ENCODE results near the gene ACOXL. TPM values are rescaled to one million over a fixed set of nuclear protein-coding genes. Genes with fewer than 3 reads are reported as not detected.

Gene ACOXL
- total RNA-seq, 3 donors from 2014 or later (not counting 1 experiment from before 2014, with no cell fraction given) = not detected

- Histone ChIP-seq H3K36me3 (ENCODE audit: control insufficient read depth, insufficient read depth, low read length) (no peaks in the 10 kb centered on the region), H3K27me3 (ENCODE audit: control insufficient read depth, insufficient read depth, low read length) (no peaks in the 10 kb centered on the region), H3K4me1 (ENCODE audit: control insufficient read depth, insufficient read depth, low read length) (peaks cover 21% of the 10 kb centered on the region), H3K4me3 (ENCODE audit: low read length) (no peak overlapping the region), H3K9me3 (ENCODE audit: control insufficient read depth, insufficient read depth, low read length) (peaks cover 3% of the 10 kb centered on the region), H3K27ac (ENCODE audit: low read length) (no peak overlapping the region)
- peak overlapping the region; percentile 52 for H3K4me3 Mint-ChIP-seq
- intact Hi-C loops (cut with micrococcal nuclease) = no loop called here
- no peak for TF ChIP-seq CTCF (IDR thresholded peaks at IDR 0.05)
- H3K27me3 Mint-ChIP-seq (ENCODE audit: low read depth in 2 of 2) = peaks cover 10 to 19% of the 10 kb centered on the region in 2 donors
- H3K36me3 Mint-ChIP-seq = no peaks in the 10 kb centered on the region
- ATAC-seq = peak in 2 of 3 donors; percentile 29 to 57
- H3K9me3 Mint-ChIP-seq = peaks cover 0 to 2% of the 10 kb centered on the region in 2 donors
- 45% methylated on average over 17 of the region's 18 CpGs for WGBS (ENCODE audit: insufficient coverage)
- H3K27ac Mint-ChIP-seq = no peak overlapping the region
- H3K4me1 Mint-ChIP-seq = peaks cover 8 to 13% of the 10 kb centered on the region in 2 donors
- peak in 1 of 2 donors; percentile 25 for DNase-seq
Observed at GRCh38 chr2:110877031-110877827, 144.9 kb downstream of the ACOXL start.

GRCh38 chr2:110878150-110878549 lies 145.8 kb downstream of the ACOXL start:
- no peaks in the 10 kb centered on the region for H3K27me3 ChIP-seq (ENCODE audit: control insufficient read depth, insufficient read depth, low read length)
- Mint-ChIP-seq H3K9me3 (peaks cover 0 to 2% of the 10 kb centered on the region in 2 donors), H3K27ac (no peak overlapping the region), H3K4me1 (peaks cover 8 to 13% of the 10 kb centered on the region in 2 donors), H3K27me3 (ENCODE audit: low read depth in 2 of 2) (peaks cover 10 to 19% of the 10 kb centered on the region in 2 donors), H3K4me3 (no peak overlapping the region), H3K36me3 (no peaks in the 10 kb centered on the region)
- H3K9me3 ChIP-seq (ENCODE audit: control insufficient read depth, insufficient read depth, low read length) = peaks cover 3% of the 10 kb centered on the region
- H3K4me3 ChIP-seq (ENCODE audit: low read length) = no peak overlapping the region
- no peak for DNase-seq
- ATAC-seq = no peak
- H3K27ac ChIP-seq (ENCODE audit: low read length) = no peak overlapping the region
- TF ChIP-seq CTCF (IDR thresholded peaks at IDR 0.05) = no peak
- no peaks in the 10 kb centered on the region for H3K36me3 ChIP-seq (ENCODE audit: control insufficient read depth, insufficient read depth, low read length)
- peaks cover 21% of the 10 kb centered on the region for H3K4me1 ChIP-seq (ENCODE audit: control insufficient read depth, insufficient read depth, low read length)
- intact Hi-C loops (cut with micrococcal nuclease) = no loop called here
- WGBS (ENCODE audit: insufficient coverage) = 86% methylated on average over 2 of the region's 3 CpGs

- H3K4me3 ChIP-seq (ENCODE audit: low read length) = no peak overlapping the region
- peaks cover 3% of the 10 kb centered on the region for H3K9me3 ChIP-seq (ENCODE audit: control insufficient read depth, insufficient read depth, low read length)
- H3K4me3 Mint-ChIP-seq = no peak overlapping the region
- H3K4me1 Mint-ChIP-seq = peaks cover 8% of the 10 kb centered on the region in 2 donors
- H3K27me3 Mint-ChIP-seq (ENCODE audit: low read depth in 2 of 2) = peaks cover 10 to 19% of the 10 kb centered on the region in 2 donors
- H3K36me3 Mint-ChIP-seq = no peaks in the 10 kb centered on the region
- H3K36me3 ChIP-seq (ENCODE audit: control insufficient read depth, insufficient read depth, low read length) = no peaks in the 10 kb centered on the region
- no CpG with 5 or more reads among the region's 6 CpGs for WGBS (ENCODE audit: insufficient coverage)
- ATAC-seq = no peak
- no peak overlapping the region for H3K27ac ChIP-seq (ENCODE audit: low read length)
- H3K27ac Mint-ChIP-seq = no peak overlapping the region
- TF ChIP-seq CTCF (IDR thresholded peaks at IDR 0.05) = no peak
- peaks cover 9% of the 10 kb centered on the region for H3K4me1 ChIP-seq (ENCODE audit: control insufficient read depth, insufficient read depth, low read length)
- H3K9me3 Mint-ChIP-seq = peaks cover 0 to 2% of the 10 kb centered on the region in 2 donors
- no peaks in the 10 kb centered on the region for H3K27me3 ChIP-seq (ENCODE audit: control insufficient read depth, insufficient read depth, low read length)
- intact Hi-C loops (cut with micrococcal nuclease) = no loop called here
- DNase-seq = no peak
Observed at GRCh38 chr2:110881908-110882307, 149.5 kb downstream of the ACOXL start.

All from natural killer cell (primary cell).